NCI-H128 (cell line): Measurements from ENCODE around the gene NT5M.

Experiments used
- DNase-seq: peaks from one replicate; lab custom pipeline; 2025; ENCODE audit not compliant: unreplicated experiment; lab: John Stamatoyannopoulos, UW

NT5M gene

GRCh38 chr17:17388657-17389496, 85.7 kb downstream of the NT5M start:
- DNase-seq = no peak

- no peak for DNase-seq
Observed at GRCh38 chr17:17391668-17392370, 88.6 kb downstream of the NT5M start.

- DNase-seq = no peak
Observed at GRCh38 chr17:17393976-17394375, 90.8 kb downstream of the NT5M start.

- no peak for DNase-seq
Observed at GRCh38 chr17:17394494-17394893, 91.3 kb downstream of the NT5M start.

- no peak for DNase-seq
Observed at GRCh38 chr17:17395246-17395802, 92.2 kb downstream of the NT5M start.

GRCh38 chr17:17395885-17396284, 92.7 kb downstream of the NT5M start:
- no peak for DNase-seq
